Hepatocyte (in vitro differentiated cells): ENCODE measurements around the gene SEC23IP. TPM values are rescaled to one million over a fixed set of nuclear protein-coding genes. Genes with fewer than 3 reads are reported as not detected.

Experiments used
- DNase-seq: peaks from one replicate; pipeline ENCODE4 v3.0.0-alpha.2; 2016; ENCODE audit warnings: low spot score
- H2AFZ ChIP-seq: fragments of 200-600 bp; sonication (generic); 2 replicates; pipeline ENCODE4 v1.6.0; 2016; ENCODE audit warnings: antibody characterized with exemption, mild to moderate bottlenecking
- H3K27ac ChIP-seq: fragments of 200-600 bp; sonication (generic); 2 replicates; pipeline ENCODE4 v1.5.1; 2016; ENCODE audit warnings: mild to moderate bottlenecking
- H3K27me3 ChIP-seq: fragments of 200-600 bp; sonication (generic); 2 replicates; pipeline ENCODE4 v1.6.1; 2016
- H3K36me3 ChIP-seq: fragments of 200-600 bp; sonication (generic); replicated peaks from 2 replicates; pipeline ENCODE4 v1.5.1; 2016; ENCODE audit warnings: low read depth; ENCODE audit not compliant: insufficient read depth
- H3K4me1 ChIP-seq: fragments of 200-600 bp; sonication (generic); 2 replicates; pipeline ENCODE4 v1.5.1; 2016; ENCODE audit warnings: mild to moderate bottlenecking, moderate library complexity; ENCODE audit not compliant: insufficient read depth
- H3K4me2 ChIP-seq: fragments of 200-600 bp; sonication (generic); 2 replicates; pipeline ENCODE4 v1.6.0; 2016
- H3K4me3 ChIP-seq: fragments of 200-600 bp; sonication (generic); 2 replicates; pipeline ENCODE4 v1.5.1; 2016; ENCODE audit warnings: mild to moderate bottlenecking
- H3K79me2 ChIP-seq: fragments of 200-600 bp; sonication (generic); 2 replicates; pipeline ENCODE4 v1.6.0; 2017; ENCODE audit warnings: mild to moderate bottlenecking
- H3K9me2 ChIP-seq: fragments of 200-600 bp; sonication (generic); replicated peaks from 2 replicates; pipeline ENCODE4 v1.6.0; 2017; ENCODE audit warnings: mild to moderate bottlenecking; ENCODE audit not compliant: insufficient read depth
- H3K9me3 ChIP-seq: fragments of 200-600 bp; sonication (generic); 2 replicates; pipeline ENCODE4 v1.5.1; 2016; ENCODE audit warnings: low read depth, mild to moderate bottlenecking
- H4K20me1 ChIP-seq: fragments of 200-600 bp; sonication (generic); 2 replicates; pipeline ENCODE4 v1.6.0; 2016; ENCODE audit warnings: mild to moderate bottlenecking; ENCODE audit not compliant: insufficient read depth, poor library complexity, severe bottlenecking
- EZH2 ChIP-seq: fragments of 200-600 bp; sonication (generic); IDR thresholded peaks from 2 replicates; pipeline ENCODE4 v1.6.1; 2016; ENCODE audit warnings: antibody characterized with exemption, mild to moderate bottlenecking, borderline replicate concordance
- EZH2phosphoT487 ChIP-seq: fragments of 200-600 bp; sonication (generic); IDR thresholded peaks from one replicate; pipeline ENCODE4 v1.6.1; 2018; ENCODE audit warnings: antibody characterized with exemption, mild to moderate bottlenecking, low read depth, moderate library complexity; ENCODE audit not compliant: unreplicated experiment, severe bottlenecking
- WGBS: methylation state at CpG from one replicate; pipeline ENCODE4 v1.1.6; 2016; ENCODE audit warnings: low lambda C conversion rate; ENCODE audit errors: missing lambda C conversion rate; 5-methylcytosine and 5-hydroxymethylcytosine counted together
- polyA plus RNA-seq: library from polyadenylated mRNA; unstranded; fragments of >200 nt; fragmentation: Nextera tagmentation; extraction: Ambion mirVana; gene quantifications from 2 replicates; pipeline ENCODE4 v1.2.1, GENCODE V29; 2016
- total RNA-seq: library from RNA; depleted of rRNA; stranded (reverse); fragments of >200 nt; gene quantifications from 2 replicates; pipeline ENCODE4 v1.2.3, GENCODE V29; 2014
- TF ChIP-seq, protein P1 (sequence below): fragments of 200-600 bp; sonication (generic); IDR thresholded peaks from 2 replicates; pipeline ENCODE4 v1.5.1; 2016; ENCODE audit warnings: antibody characterized with exemption, mild to moderate bottlenecking; ENCODE audit not compliant: poor library complexity

The SEC23IP gene
- total and polyA plus RNA-seq, 2 experiments from 2014 or later: 27.4 to 39.9 TPM

DNA sequence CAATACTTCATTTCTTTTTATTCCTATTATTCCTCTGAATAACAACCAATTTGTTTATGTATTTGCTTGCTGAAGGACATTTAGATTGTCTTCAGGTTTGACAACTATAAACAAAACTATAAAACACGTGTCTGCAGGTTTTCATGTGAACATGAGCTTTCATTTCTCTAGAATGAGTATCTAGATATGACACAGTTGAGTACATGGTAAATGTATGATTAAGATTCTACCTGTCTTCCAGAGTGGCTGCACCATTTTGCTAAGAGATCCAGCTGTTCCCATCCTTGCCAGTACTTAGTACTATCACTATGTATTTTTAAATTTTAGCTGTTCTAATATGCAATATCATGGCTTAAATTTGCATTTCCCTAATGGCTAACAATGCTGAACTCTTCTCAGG lies 30.0 kb upstream of the SEC23IP start:
- H3K9me2 ChIP-seq: no peaks in the 10 kb centered on the region
- H3K4me2 ChIP-seq: no peak overlapping the region
- H3K4me3 ChIP-seq: no peak overlapping the region
- 90% methylated on average over 1 of the region's 1 CpG for WGBS
- H4K20me1 ChIP-seq: peaks cover 17% of the 10 kb centered on the region
- H2AFZ ChIP-seq: no peak overlapping the region
- no peaks in the 10 kb centered on the region for H3K4me1 ChIP-seq
- H3K27ac ChIP-seq: no peak overlapping the region
- H3K79me2 ChIP-seq: peaks cover 91% of the 10 kb centered on the region
- H3K9me3 ChIP-seq: no peaks in the 10 kb centered on the region
- DNase-seq: no peak
- H3K36me3 ChIP-seq: no peaks in the 10 kb centered on the region
- H3K27me3 ChIP-seq: no peaks in the 10 kb centered on the region
- no peak for TF ChIP-seq EZH2phosphoT487
- no peak for TF ChIP-seq EZH2
- TF ChIP-seq, protein P1, sequence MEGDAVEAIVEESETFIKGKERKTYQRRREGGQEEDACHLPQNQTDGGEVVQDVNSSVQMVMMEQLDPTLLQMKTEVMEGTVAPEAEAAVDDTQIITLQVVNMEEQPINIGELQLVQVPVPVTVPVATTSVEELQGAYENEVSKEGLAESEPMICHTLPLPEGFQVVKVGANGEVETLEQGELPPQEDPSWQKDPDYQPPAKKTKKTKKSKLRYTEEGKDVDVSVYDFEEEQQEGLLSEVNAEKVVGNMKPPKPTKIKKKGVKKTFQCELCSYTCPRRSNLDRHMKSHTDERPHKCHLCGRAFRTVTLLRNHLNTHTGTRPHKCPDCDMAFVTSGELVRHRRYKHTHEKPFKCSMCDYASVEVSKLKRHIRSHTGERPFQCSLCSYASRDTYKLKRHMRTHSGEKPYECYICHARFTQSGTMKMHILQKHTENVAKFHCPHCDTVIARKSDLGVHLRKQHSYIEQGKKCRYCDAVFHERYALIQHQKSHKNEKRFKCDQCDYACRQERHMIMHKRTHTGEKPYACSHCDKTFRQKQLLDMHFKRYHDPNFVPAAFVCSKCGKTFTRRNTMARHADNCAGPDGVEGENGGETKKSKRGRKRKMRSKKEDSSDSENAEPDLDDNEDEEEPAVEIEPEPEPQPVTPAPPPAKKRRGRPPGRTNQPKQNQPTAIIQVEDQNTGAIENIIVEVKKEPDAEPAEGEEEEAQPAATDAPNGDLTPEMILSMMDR: no peak

DNA sequence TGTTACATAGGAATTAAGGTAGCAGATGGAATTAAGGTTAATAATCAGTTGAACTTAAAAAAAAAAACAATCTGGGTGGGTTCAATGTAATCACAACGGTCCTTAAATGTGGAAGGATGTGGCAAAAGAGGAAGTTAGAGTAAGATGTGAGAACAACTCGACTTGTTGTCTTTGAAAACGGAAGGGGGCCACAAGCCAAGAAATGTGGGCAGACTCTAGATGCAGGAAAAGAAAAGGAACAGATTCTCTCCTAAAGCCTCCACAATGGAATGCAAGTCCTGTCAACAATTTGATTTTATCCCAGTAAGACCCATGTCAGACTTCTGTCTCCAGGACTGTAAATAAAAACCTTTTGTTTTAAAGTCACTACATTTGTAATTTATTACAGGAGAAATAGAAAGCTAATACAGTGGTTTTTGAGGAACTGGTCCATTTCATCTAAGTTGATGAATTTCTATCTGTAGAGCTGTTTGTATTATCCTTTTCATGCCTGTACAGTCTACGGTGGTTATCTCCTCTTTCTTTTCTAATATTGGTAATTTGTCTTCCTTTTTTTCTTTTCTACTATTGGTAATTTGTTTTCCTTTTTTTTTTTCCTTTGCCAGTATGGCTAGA lies 28.5 kb upstream of the SEC23IP start:
- no peak overlapping the region for H3K27ac ChIP-seq
- H3K79me2 ChIP-seq: peaks cover 96% of the 10 kb centered on the region

DNA sequence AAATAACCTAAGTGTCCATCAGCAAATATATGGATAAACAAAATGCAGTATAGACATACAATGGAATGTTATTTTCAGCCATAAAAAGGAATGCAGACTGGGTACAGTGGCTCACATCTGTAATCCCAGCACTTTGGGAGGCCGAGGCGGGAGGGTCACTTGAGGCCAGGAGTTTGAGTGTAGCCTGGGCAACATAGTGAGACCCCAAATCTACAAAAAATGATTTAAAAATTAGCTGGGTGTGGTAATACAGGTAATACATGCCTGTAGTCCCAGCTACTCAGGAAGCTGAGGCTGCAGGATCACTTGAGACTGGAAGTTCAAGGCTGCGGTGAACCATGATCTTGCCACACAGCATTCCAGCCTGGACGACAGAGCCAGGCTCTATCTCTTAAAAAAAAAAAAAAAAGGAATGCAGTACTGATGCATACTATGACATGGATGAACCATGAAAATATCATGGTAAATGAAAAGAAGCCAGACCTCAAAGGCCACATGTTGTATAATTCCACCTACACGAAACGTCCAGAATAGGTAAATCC lies 26.8 kb upstream of the SEC23IP start:
- Histone ChIP-seq H3K27me3 (no peaks in the 10 kb centered on the region), H3K4me1 (peaks cover under 1% of the 10 kb centered on the region), H3K79me2 (peaks cover 98% of the 10 kb centered on the region), H2AFZ (no peak overlapping the region), H3K9me2 (no peaks in the 10 kb centered on the region), H4K20me1 (peaks cover 36% of the 10 kb centered on the region), H3K9me3 (no peaks in the 10 kb centered on the region), H3K36me3 (no peaks in the 10 kb centered on the region), H3K4me3 (no peak overlapping the region), H3K4me2 (no peak overlapping the region), H3K27ac (no peak overlapping the region)
- TF ChIP-seq EZH2phosphoT487 (no peak), EZH2 (no peak)
- TF ChIP-seq, protein P1: no peak
- DNase-seq: no peak
- WGBS: 96% methylated on average over 6 of the region's 6 CpGs

More for the DNA sequence above, 28.5 kb upstream of the SEC23IP start:
- Histone ChIP-seq H4K20me1 (peaks cover 31% of the 10 kb centered on the region), H3K4me2 (no peak overlapping the region), H3K4me3 (no peak overlapping the region), H3K9me2 (no peaks in the 10 kb centered on the region), H2AFZ (no peak overlapping the region), H3K9me3 (no peaks in the 10 kb centered on the region), H3K27me3 (no peaks in the 10 kb centered on the region), H3K36me3 (no peaks in the 10 kb centered on the region), H3K4me1 (no peaks in the 10 kb centered on the region)
- DNase-seq: no peak
- 71% methylated on average over 4 of the region's 4 CpGs for WGBS
- TF ChIP-seq, protein P1: no peak
- TF ChIP-seq EZH2 (no peak), EZH2phosphoT487 (no peak)
